GM18498 (cell line): Measurements from ENCODE around the gene CAMK2G.

Experiments
- ATAC-seq: cut with Tn5 transposase; IDR thresholded peaks from one replicate; pipeline ENCODE4 v1.9.1; 2021; ENCODE audit warnings: mild to moderate bottlenecking, moderate library complexity; ENCODE audit not compliant: unreplicated experiment

The CAMK2G gene

GRCh38 chr10:73780966-73781365 is 93.4 kb downstream of the CAMK2G start:
- no peak for ATAC-seq

GRCh38 chr10:73780301-73780700 is 94.1 kb downstream of the CAMK2G start:
- ATAC-seq = no peak

GRCh38 chr10:73779539-73780197 is 94.7 kb downstream of the CAMK2G start:
- no peak for ATAC-seq

GRCh38 chr10:73779018-73779417 is 95.3 kb downstream of the CAMK2G start:
- no peak for ATAC-seq

GRCh38 chr10:73774637-73775036 is 99.7 kb downstream of the CAMK2G start:
- ATAC-seq = no peak

- ATAC-seq = peak; percentile 4
Measured at GRCh38 chr10:73773152-73773879, 101.0 kb downstream of the CAMK2G start.

GRCh38 chr10:73772281-73773151 is 101.8 kb downstream of the CAMK2G start:
- ATAC-seq = peak; percentile 67

- ATAC-seq = peak; percentile 9
Measured at GRCh38 chr10:73771722-73772280, 102.6 kb downstream of the CAMK2G start.

GRCh38 chr10:73769396-73769795 is 105.0 kb downstream of the CAMK2G start:
- ATAC-seq = no peak

GRCh38 chr10:73768881-73769280 is 105.5 kb downstream of the CAMK2G start:
- ATAC-seq = no peak

GRCh38 chr10:73765066-73765465 is 109.3 kb downstream of the CAMK2G start:
- ATAC-seq = no peak

GRCh38 chr10:73763343-73763742 is 111.0 kb downstream of the CAMK2G start:
- ATAC-seq = no peak

GRCh38 chr10:73762915-73763314 is 111.4 kb downstream of the CAMK2G start:
- ATAC-seq = no peak
